ENCODE results near the gene TSPAN13.

The TSPAN13 gene

GRCh38 chr7:16787127-16787526 is 33.6 kb downstream of the TSPAN13 start:
- Histone ChIP-seq H3K27ac (ENCODE audit: low read length) (no peak overlapping the region), H3K27me3 (ENCODE audit: control insufficient read depth, insufficient read depth, low read length) (no peaks in the 10 kb centered on the region), H3K9me3 (ENCODE audit: control insufficient read depth, insufficient read depth, low read length) (no peaks in the 10 kb centered on the region), H3K4me1 (ENCODE audit: control insufficient read depth, insufficient read depth, low read length) (no peaks in the 10 kb centered on the region), H3K36me3 (ENCODE audit: control insufficient read depth, insufficient read depth, low read length) (no peaks in the 10 kb centered on the region), H3K4me3 (ENCODE audit: low read length) (no peak overlapping the region)
- DNase-seq (ENCODE audit: low read depth, low spot score): no peak
- no CpG with 5 or more reads among the region's 1 CpG for WGBS (ENCODE audit: insufficient coverage, insufficient read length)

GRCh38 chr7:16791071-16791470 is 37.5 kb downstream of the TSPAN13 start:
- Histone ChIP-seq H3K36me3 (ENCODE audit: control insufficient read depth, insufficient read depth, low read length) (no peaks in the 10 kb centered on the region), H3K4me1 (ENCODE audit: control insufficient read depth, insufficient read depth, low read length) (no peaks in the 10 kb centered on the region), H3K27ac (ENCODE audit: low read length) (no peak overlapping the region), H3K9me3 (ENCODE audit: control insufficient read depth, insufficient read depth, low read length) (no peaks in the 10 kb centered on the region), H3K4me3 (ENCODE audit: low read length) (no peak overlapping the region), H3K27me3 (ENCODE audit: control insufficient read depth, insufficient read depth, low read length) (no peaks in the 10 kb centered on the region)
- WGBS (ENCODE audit: insufficient coverage, insufficient read length): no CpG with 5 or more reads among the region's 1 CpG
- no peak for DNase-seq (ENCODE audit: low read depth, low spot score)

GRCh38 chr7:16791905-16792698 is 38.5 kb downstream of the TSPAN13 start:
- Histone ChIP-seq H3K36me3 (ENCODE audit: control insufficient read depth, insufficient read depth, low read length) (no peaks in the 10 kb centered on the region), H3K4me1 (ENCODE audit: control insufficient read depth, insufficient read depth, low read length) (no peaks in the 10 kb centered on the region), H3K4me3 (ENCODE audit: low read length) (no peak overlapping the region), H3K27me3 (ENCODE audit: control insufficient read depth, insufficient read depth, low read length) (no peaks in the 10 kb centered on the region), H3K27ac (ENCODE audit: low read length) (no peak overlapping the region), H3K9me3 (ENCODE audit: control insufficient read depth, insufficient read depth, low read length) (no peaks in the 10 kb centered on the region)
- no CpG with 5 or more reads among the region's 5 CpGs for WGBS (ENCODE audit: insufficient coverage, insufficient read length)
- DNase-seq (ENCODE audit: low read depth, low spot score): no peak

- no peaks in the 10 kb centered on the region for H3K27me3 ChIP-seq (ENCODE audit: control insufficient read depth, insufficient read depth, low read length)
- no peak overlapping the region for H3K27ac ChIP-seq (ENCODE audit: low read length)
- H3K4me3 ChIP-seq (ENCODE audit: low read length): no peak overlapping the region
- no peak for DNase-seq (ENCODE audit: low read depth, low spot score)
- no peaks in the 10 kb centered on the region for H3K4me1 ChIP-seq (ENCODE audit: control insufficient read depth, insufficient read depth, low read length)
- H3K9me3 ChIP-seq (ENCODE audit: control insufficient read depth, insufficient read depth, low read length): no peaks in the 10 kb centered on the region
- no peaks in the 10 kb centered on the region for H3K36me3 ChIP-seq (ENCODE audit: control insufficient read depth, insufficient read depth, low read length)
- WGBS (ENCODE audit: insufficient coverage, insufficient read length): no CpG with 5 or more reads among the region's 3 CpGs
These were observed 41.4 kb downstream of the TSPAN13 start for GRCh38 chr7:16794986-16795385.

- DNase-seq (ENCODE audit: low read depth, low spot score): no peak
- Histone ChIP-seq H3K4me3 (ENCODE audit: low read length) (no peak overlapping the region), H3K36me3 (ENCODE audit: control insufficient read depth, insufficient read depth, low read length) (no peaks in the 10 kb centered on the region), H3K27me3 (ENCODE audit: control insufficient read depth, insufficient read depth, low read length) (no peaks in the 10 kb centered on the region), H3K4me1 (ENCODE audit: control insufficient read depth, insufficient read depth, low read length) (no peaks in the 10 kb centered on the region), H3K9me3 (ENCODE audit: control insufficient read depth, insufficient read depth, low read length) (no peaks in the 10 kb centered on the region), H3K27ac (ENCODE audit: low read length) (no peak overlapping the region)
- WGBS (ENCODE audit: insufficient coverage, insufficient read length): no CpG with 5 or more reads among the region's 6 CpGs
These were observed 42.1 kb downstream of the TSPAN13 start for GRCh38 chr7:16795624-16796023.

GRCh38 chr7:16801111-16801542 is 47.6 kb downstream of the TSPAN13 start:
- Histone ChIP-seq H3K4me1 (ENCODE audit: control insufficient read depth, insufficient read depth, low read length) (no peaks in the 10 kb centered on the region), H3K9me3 (ENCODE audit: control insufficient read depth, insufficient read depth, low read length) (no peaks in the 10 kb centered on the region), H3K36me3 (ENCODE audit: control insufficient read depth, insufficient read depth, low read length) (no peaks in the 10 kb centered on the region), H3K27ac (ENCODE audit: low read length) (no peak overlapping the region), H3K4me3 (ENCODE audit: low read length) (no peak overlapping the region), H3K27me3 (ENCODE audit: control insufficient read depth, insufficient read depth, low read length) (no peaks in the 10 kb centered on the region)
- no peak for DNase-seq (ENCODE audit: low read depth, low spot score)

- H3K27ac ChIP-seq (ENCODE audit: low read length): no peak overlapping the region
- WGBS (ENCODE audit: insufficient coverage, insufficient read length): no CpG with 5 or more reads among the region's 4 CpGs
- no peak for DNase-seq (ENCODE audit: low read depth, low spot score)
- no peaks in the 10 kb centered on the region for H3K4me1 ChIP-seq (ENCODE audit: control insufficient read depth, insufficient read depth, low read length)
- H3K4me3 ChIP-seq (ENCODE audit: low read length): no peak overlapping the region
- H3K36me3 ChIP-seq (ENCODE audit: control insufficient read depth, insufficient read depth, low read length): no peaks in the 10 kb centered on the region
- no peaks in the 10 kb centered on the region for H3K9me3 ChIP-seq (ENCODE audit: control insufficient read depth, insufficient read depth, low read length)
- no peaks in the 10 kb centered on the region for H3K27me3 ChIP-seq (ENCODE audit: control insufficient read depth, insufficient read depth, low read length)
These were observed 48.0 kb downstream of the TSPAN13 start for GRCh38 chr7:16801579-16801978.

- Histone ChIP-seq H3K27me3 (ENCODE audit: control insufficient read depth, insufficient read depth, low read length) (no peaks in the 10 kb centered on the region), H3K4me1 (ENCODE audit: control insufficient read depth, insufficient read depth, low read length) (no peaks in the 10 kb centered on the region), H3K36me3 (ENCODE audit: control insufficient read depth, insufficient read depth, low read length) (no peaks in the 10 kb centered on the region), H3K27ac (ENCODE audit: low read length) (no peak overlapping the region), H3K4me3 (ENCODE audit: low read length) (no peak overlapping the region), H3K9me3 (ENCODE audit: control insufficient read depth, insufficient read depth, low read length) (no peaks in the 10 kb centered on the region)
- DNase-seq (ENCODE audit: low read depth, low spot score): no peak
- WGBS (ENCODE audit: insufficient coverage, insufficient read length): no CpG with 5 or more reads among the region's 4 CpGs
These were observed 49.6 kb downstream of the TSPAN13 start for GRCh38 chr7:16803125-16803524.

GRCh38 chr7:16803881-16804673 is 50.5 kb downstream of the TSPAN13 start:
- DNase-seq (ENCODE audit: low read depth, low spot score): no peak
- no CpG with 5 or more reads among the region's 7 CpGs for WGBS (ENCODE audit: insufficient coverage, insufficient read length)
- no peaks in the 10 kb centered on the region for H3K4me1 ChIP-seq (ENCODE audit: control insufficient read depth, insufficient read depth, low read length)
- H3K36me3 ChIP-seq (ENCODE audit: control insufficient read depth, insufficient read depth, low read length): no peaks in the 10 kb centered on the region
- H3K27ac ChIP-seq (ENCODE audit: low read length): no peak overlapping the region
- no peaks in the 10 kb centered on the region for H3K9me3 ChIP-seq (ENCODE audit: control insufficient read depth, insufficient read depth, low read length)
- H3K4me3 ChIP-seq (ENCODE audit: low read length): no peak overlapping the region
- no peaks in the 10 kb centered on the region for H3K27me3 ChIP-seq (ENCODE audit: control insufficient read depth, insufficient read depth, low read length)

GRCh38 chr7:16804674-16805439 is 51.3 kb downstream of the TSPAN13 start, which contains the start of gene AGR2:
Gene AGR2 (minus strand): TSS chr7:16804999. CDS start chr7:16801796, 3,203 bp downstream.
- DNase-seq (ENCODE audit: low read depth, low spot score): no peak

More at GRCh38 chr7:16804674-16805439, 51.3 kb downstream of the TSPAN13 start, which contains the start of gene AGR2:
- Histone ChIP-seq H3K4me1 (ENCODE audit: control insufficient read depth, insufficient read depth, low read length) (no peaks in the 10 kb centered on the region), H3K9me3 (ENCODE audit: control insufficient read depth, insufficient read depth, low read length) (no peaks in the 10 kb centered on the region), H3K27ac (ENCODE audit: low read length) (no peak within 1 kb of the TSS), H3K4me3 (ENCODE audit: low read length) (no peak within 1 kb of the TSS), H3K27me3 (ENCODE audit: control insufficient read depth, insufficient read depth, low read length) (no peaks in the 10 kb centered on the region), H3K36me3 (ENCODE audit: control insufficient read depth, insufficient read depth, low read length) (no peaks in the 10 kb centered on the region)
- 100% methylated on average over 1 of the region's 13 CpGs for WGBS (ENCODE audit: insufficient coverage, insufficient read length)

Data from iPS DF 6.9 (cell line).